ENCODE measurements around the gene ZIM2. TPM values are rescaled to one million over a fixed set of nuclear protein-coding genes. Genes with fewer than 3 reads are reported as not detected.

ZIM2 gene
- total and polyA plus RNA-seq, 2 of the 4 experiments (the other 2 are of a cell fraction) = not detected

DNA sequence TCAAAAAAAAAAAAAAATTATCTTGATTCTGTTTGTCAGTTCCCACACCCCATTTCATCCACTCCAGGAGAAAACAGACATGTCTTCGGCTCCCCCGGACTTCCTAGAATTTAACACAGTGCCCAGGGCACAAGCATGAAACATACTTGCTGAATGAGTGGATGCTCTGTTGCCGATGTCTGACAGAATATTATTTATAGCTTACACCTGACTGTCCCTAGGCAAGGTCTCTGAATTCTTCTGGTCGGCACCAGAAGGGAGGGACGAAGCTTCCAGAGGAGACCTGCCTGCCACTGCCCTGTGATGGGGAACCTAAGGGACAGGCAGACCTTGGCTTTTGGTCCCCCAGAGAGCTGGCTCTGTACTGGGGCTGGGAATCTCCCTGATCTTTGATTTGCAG, 43.9 kb upstream of the ZIM2 start:
- CTCF ChIA-PET = no interaction called here

More for the DNA sequence above, 43.9 kb upstream of the ZIM2 start:
- Histone ChIP-seq H2AK9ac (replicated peaks; ENCODE audit: low read depth, low read length, poor library complexity) (no peak overlapping the region), H3K27me3 (ENCODE audit: control insufficient read depth, insufficient read depth, low read length) (no peaks in the 10 kb centered on the region), H3K27ac (ENCODE audit: insufficient read depth, low read length) (no peak overlapping the region), H2BK15ac (ENCODE audit: low read depth, low read length) (no peak overlapping the region), H2BK5ac (ENCODE audit: low read depth, low read length, poor library complexity, severe bottlenecking) (no peak overlapping the region), H4K20me1 (ENCODE audit: insufficient read depth, low read length) (no peaks in the 10 kb centered on the region), H4K5ac (ENCODE audit: low read depth, low read length) (no peak overlapping the region), H2AFZ (replicated peaks; ENCODE audit: low read length, poor library complexity) (no peak overlapping the region), H3K4me3 (ENCODE audit: insufficient read depth, low read depth, low read length) (no peak overlapping the region), H3K4ac (ENCODE audit: low read depth, low read length) (no peak overlapping the region), H2BK120ac (ENCODE audit: low read depth, low read length) (no peak overlapping the region), H3K9me1 (ENCODE audit: insufficient read depth, low read length) (no peaks in the 10 kb centered on the region), H3K9ac (ENCODE audit: low read depth, low read length) (no peak overlapping the region), H3K23ac (ENCODE audit: low read depth, low read length) (no peak overlapping the region), H3K14ac (replicated peaks; ENCODE audit: low read depth, low read length) (no peak overlapping the region), H3K36me3 (ENCODE audit: control insufficient read depth, insufficient read depth, low read length) (no peaks in the 10 kb centered on the region), H3K9me3 (ENCODE audit: control insufficient read depth, insufficient read depth, low read length) (peaks cover 41% of the 10 kb centered on the region), H3K4me1 (ENCODE audit: control insufficient read depth, insufficient read depth, low read length) (no peaks in the 10 kb centered on the region), H3K79me1 (ENCODE audit: low read depth in 1 of 2, low read length in 2 of 2) (no peaks in the 10 kb centered on the region), H2BK20ac (ENCODE audit: low read depth, low read length) (no peak overlapping the region), H3K56ac (ENCODE audit: extremely low read depth, insufficient read depth, low read length) (no peak overlapping the region), H2AK5ac (ENCODE audit: low read depth, low read length) (no peak overlapping the region), H3K4me2 (ENCODE audit: low read depth, low read length) (no peak overlapping the region), H4K91ac (ENCODE audit: insufficient read depth, low read depth, low read length) (no peak overlapping the region), H3K18ac (ENCODE audit: low read depth, low read length) (no peak overlapping the region), H4K8ac (ENCODE audit: low read depth in 2 of 2, low read length in 2 of 2) (no peak overlapping the region)
- no peak for ATAC-seq (ENCODE audit: low read depth)
- POLR2A ChIA-PET (ENCODE audit: unreplicated experiment) = no interaction called here
- dilution Hi-C loops (cut with HindIII; ENCODE audit: low sequenced_read_pairs, unreplicated experiment) (no loop called here), in situ Hi-C loops (cut with MboI; ENCODE audit: low sequenced_read_pairs) (no loop called here), intact Hi-C loops (cut with micrococcal nuclease) (no loop called here)
- TF ChIP-seq CHD1 (IDR thresholded peaks at IDR 0.05; ENCODE audit: low read depth, low read length) (no peak), RCOR1 (IDR thresholded peaks at IDR 0.05; ENCODE audit: insufficient replicate concordance, low read length) (no peak), ELK1 (IDR thresholded peaks at IDR 0.05; ENCODE audit: borderline replicate concordance, low read depth, low read length) (no peak), FOS (IDR thresholded peaks at IDR 0.05; ENCODE audit: low read depth, low read length) (no peak), MXI1 (IDR thresholded peaks at IDR 0.05; ENCODE audit: borderline replicate concordance, low read depth, low read length) (no peak), MAFK (IDR thresholded peaks at IDR 0.05; ENCODE audit: low read depth, low read length) (no peak), NFE2L2 (IDR thresholded peaks at IDR 0.05; ENCODE audit: low read depth, low read length) (no peak)
- DNase-seq = no peak
- WGBS, 2 experiments (ENCODE audit: extremely low coverage in 2 of 2, insufficient read length in 1 of 2) = no CpG with 5 or more reads among the region's 5 CpGs
- no TSS peak for BruUV-seq (replicated peaks)

Measured in IMR-90 (cell line).